Smooth muscle cell (in vitro differentiated cells): ENCODE results near the gene PLPP4. TPM values are rescaled to one million over a fixed set of nuclear protein-coding genes. Genes with fewer than 3 reads are reported as not detected.

Source experiments
- DNase-seq: peaks from one replicate; lab custom pipeline; 2025; ENCODE audit not compliant: unreplicated experiment; lab: John Stamatoyannopoulos, UW
- H2AFZ ChIP-seq: fragments of 200-600 bp; sonication (generic); 2 replicates; pipeline ENCODE4 v1.6.0; 2016; ENCODE audit warnings: antibody characterized with exemption, low read depth, mild to moderate bottlenecking
- H3F3A ChIP-seq: fragments of 200-600 bp; sonication (generic); 2 replicates; pipeline ENCODE4 v1.6.0; 2017; ENCODE audit warnings: antibody characterized with exemption, low read depth
- H3K27ac ChIP-seq: fragments of 200-600 bp; sonication (generic); 2 replicates; pipeline ENCODE4 v1.5.1; 2016; ENCODE audit warnings: low read depth, mild to moderate bottlenecking
- H3K27me3 ChIP-seq: fragments of 200-600 bp; sonication (generic); 2 replicates; pipeline ENCODE4 v1.6.1; 2016; ENCODE audit warnings: low read depth, mild to moderate bottlenecking
- H3K36me3 ChIP-seq: fragments of 200-600 bp; sonication (generic); 2 replicates; pipeline ENCODE4 v1.5.1; 2016; ENCODE audit warnings: low read depth
- H3K4me1 ChIP-seq: fragments of 200-600 bp; sonication (generic); 2 replicates; pipeline ENCODE4 v1.5.1; 2016; ENCODE audit warnings: low read depth
- H3K4me2 ChIP-seq: fragments of 200-600 bp; sonication (generic); 2 replicates; pipeline ENCODE4 v1.6.0; 2016; ENCODE audit warnings: mild to moderate bottlenecking
- H3K4me3 ChIP-seq: fragments of 200-600 bp; sonication (generic); 2 replicates; pipeline ENCODE4 v1.5.1; 2016; ENCODE audit warnings: mild to moderate bottlenecking
- H3K79me2 ChIP-seq: fragments of 200-600 bp; sonication (generic); 2 replicates; pipeline ENCODE4 v1.6.0; 2016; ENCODE audit warnings: low read depth, mild to moderate bottlenecking
- H3K9ac ChIP-seq: fragments of 200-600 bp; sonication (generic); 2 replicates; pipeline ENCODE4 v1.6.0; 2016; ENCODE audit warnings: low read depth
- H3K9me3 ChIP-seq: fragments of 200-600 bp; sonication (generic); replicated peaks from 2 replicates; pipeline ENCODE4 v1.5.1; 2016; ENCODE audit warnings: low read depth
- H4K20me1 ChIP-seq: fragments of 200-600 bp; sonication (generic); 2 replicates; pipeline ENCODE4 v1.6.0; 2016; ENCODE audit warnings: low read depth
- CTCF ChIP-seq: fragments of 200-600 bp; sonication (generic); IDR thresholded peaks from 2 replicates; pipeline ENCODE4 v1.5.1; 2017; ENCODE audit warnings: borderline replicate concordance, mild to moderate bottlenecking, antibody characterized with exemption; ENCODE audit not compliant: insufficient read depth, poor library complexity, severe bottlenecking
- WGBS: methylation state at CpG from one replicate; pipeline ENCODE4 v1.1.7; 2016; ENCODE audit warnings: low lambda C conversion rate; 5-methylcytosine and 5-hydroxymethylcytosine counted together
- polyA plus RNA-seq: library from polyadenylated mRNA; unstranded; fragments of >200 nt; fragmentation: Nextera tagmentation; extraction: Ambion mirVana; gene quantifications from 2 replicates; pipeline ENCODE4 v1.2.1, GENCODE V29; 2016
- total RNA-seq: library from RNA; depleted of rRNA; stranded (reverse); fragments of >200 nt; gene quantifications from 2 replicates; pipeline ENCODE4 v1.2.3, GENCODE V29; 2014

Gene PLPP4
- total RNA-seq (27.2 and 27.4 TPM in 2 replicates), polyA plus RNA-seq (28.9 and 33.5 TPM in 2 replicates)

DNA sequence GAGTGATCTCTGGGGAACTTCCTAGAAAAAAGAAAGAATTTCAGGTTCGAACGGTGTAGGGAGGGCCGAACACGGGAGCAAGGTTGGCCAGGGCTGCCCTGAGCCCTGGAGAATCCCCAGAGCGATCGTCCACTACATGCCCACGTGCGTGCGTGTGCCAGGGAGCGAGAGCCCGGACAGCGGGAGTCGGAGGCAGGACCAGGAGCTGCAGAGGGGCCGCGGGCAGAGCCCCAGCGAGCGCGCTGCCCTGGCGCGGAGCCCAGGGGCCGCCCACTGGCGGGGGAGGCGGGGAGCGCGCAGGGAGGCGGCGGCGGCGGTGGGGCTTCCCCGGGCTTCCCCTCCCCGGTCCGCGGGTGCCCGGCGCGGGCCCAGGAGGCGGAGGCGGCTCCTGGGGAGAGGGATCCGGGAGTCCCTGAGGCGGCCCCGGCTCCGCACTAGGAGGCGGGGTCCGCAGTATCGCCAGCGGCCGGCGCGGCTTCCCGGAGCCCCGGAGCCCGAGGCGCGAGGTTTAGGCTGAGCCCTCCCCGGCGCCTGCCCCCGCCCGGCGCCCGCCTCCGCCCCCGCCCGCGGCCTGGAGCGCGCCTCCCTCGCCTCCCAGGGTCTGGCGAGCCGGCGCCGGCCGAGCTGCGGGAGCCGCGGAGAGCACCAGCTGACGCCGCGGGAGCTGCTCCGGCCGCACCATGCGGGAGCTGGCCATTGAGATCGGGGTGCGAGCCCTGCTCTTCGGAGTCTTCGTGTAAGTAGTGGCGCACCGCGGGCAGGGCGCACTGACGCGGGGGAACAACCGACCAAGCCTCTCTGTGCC lies at the start of gene PLPP4:
PLPP4 (plus strand) TSS at position 602 of the 805 bp plus-strand sequence; CDS start at position 681, 79 bp downstream.
- no peaks in the 10 kb centered on the region for H3K36me3 ChIP-seq
- peaks cover 31% of the 10 kb centered on the region for H3K4me1 ChIP-seq
- peak within 1 kb of the TSS; percentile 10 for H2AFZ ChIP-seq

DNA sequence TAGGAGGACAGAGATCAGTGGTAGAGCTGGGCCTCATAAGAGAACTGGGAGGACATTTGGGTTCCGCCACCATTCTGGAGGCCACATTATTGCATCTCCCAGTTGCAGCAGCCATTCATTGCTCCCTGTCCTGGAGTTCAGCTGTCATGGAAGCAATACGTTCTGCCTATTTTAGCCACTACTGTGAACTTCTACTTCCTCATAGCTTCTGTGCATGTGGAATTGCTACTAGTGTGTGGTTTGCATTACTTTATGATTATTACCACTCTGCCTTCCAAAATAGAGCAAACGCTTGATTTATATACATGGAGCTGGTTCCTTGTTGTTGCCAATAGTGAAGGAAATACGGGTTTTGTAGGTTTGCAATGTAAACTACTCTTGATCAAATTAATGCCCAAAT lies 47.2 kb upstream of the PLPP4 start:
- Histone ChIP-seq H3K9ac (no peak overlapping the region), H3K27ac (no peak overlapping the region), H4K20me1 (no peaks in the 10 kb centered on the region), H3K27me3 (no peaks in the 10 kb centered on the region), H3F3A (no peaks in the 10 kb centered on the region), H3K36me3 (no peaks in the 10 kb centered on the region), H2AFZ (no peak overlapping the region), H3K4me3 (no peak overlapping the region), H3K9me3 (no peaks in the 10 kb centered on the region), H3K4me2 (no peak overlapping the region), H3K4me1 (no peaks in the 10 kb centered on the region), H3K79me2 (no peaks in the 10 kb centered on the region)
- no peak for DNase-seq
- no peak for TF ChIP-seq CTCF
- WGBS, result 92% methylated on average over 4 of the region's 4 CpGs

More for the DNA sequence above, at the start of gene PLPP4:
- H3F3A ChIP-seq, result peaks cover 9% of the 10 kb centered on the region
- no peaks in the 10 kb centered on the region for H3K9me3 ChIP-seq
- TF ChIP-seq CTCF, result no peak
- H4K20me1 ChIP-seq, result no peaks in the 10 kb centered on the region
- peaks cover 22% of the 10 kb centered on the region for H3K27me3 ChIP-seq
- DNase-seq, result peak; percentile 39
- H3K79me2 ChIP-seq, result peaks cover 8% of the 10 kb centered on the region
- WGBS, result 1% methylated on average over 74 of the region's 92 CpGs
- H3K27ac ChIP-seq, result peak within 1 kb of the TSS; percentile 38
- peak within 1 kb of the TSS; percentile 60 for H3K4me3 ChIP-seq
- peak within 1 kb of the TSS; percentile 93 for H3K4me2 ChIP-seq
- H3K9ac ChIP-seq, result peak within 1 kb of the TSS; percentile 69

GRCh38 chr10:120414946-120415345 lies 42.1 kb upstream of the PLPP4 start:
- no peak for DNase-seq
- 71% methylated on average over 3 of the region's 3 CpGs for WGBS
- Histone ChIP-seq H4K20me1 (no peaks in the 10 kb centered on the region), H3K79me2 (no peaks in the 10 kb centered on the region), H3K4me1 (peaks cover 4% of the 10 kb centered on the region), H3K4me2 (no peak overlapping the region), H3F3A (no peaks in the 10 kb centered on the region), H3K9ac (no peak overlapping the region), H3K36me3 (no peaks in the 10 kb centered on the region), H3K4me3 (no peak overlapping the region), H3K27me3 (no peaks in the 10 kb centered on the region), H3K27ac (peak overlapping the region; percentile 88), H2AFZ (no peak overlapping the region), H3K9me3 (no peaks in the 10 kb centered on the region)
- TF ChIP-seq CTCF, result no peak
